H1 (cell line): ENCODE results near the gene RBMS1. TPM values are rescaled to one million over a fixed set of nuclear protein-coding genes. Genes with fewer than 3 reads are reported as not detected.

Experiments
- CTCF ChIA-PET: fragments of 300-600 bp; sonication (Branson Sonifier 250); formaldehyde crosslinking; loops from one replicate; lab custom pipeline; 2021; ENCODE audit not compliant: partially characterized antibody; lab: Charles Lee
- POLR2A ChIA-PET: fragments of 300-600 bp; sonication (Branson Sonifier 250); formaldehyde crosslinking; loops from one replicate; lab custom pipeline; 2021; ENCODE audit warnings: inconsistent platforms; ENCODE audit not compliant: partially characterized antibody; lab: Charles Lee
- DNase-seq, 2 experiments: peaks; one replicate each; pipeline versions ENCODE4 v3.0.0 to v3.0.0-alpha.2; 2010 to 2022; ENCODE audit warnings: low spot score in 2 of 2, low read depth in 1 of 2, mixed read lengths in 1 of 2
- FAIRE-seq: peaks from 2 replicates; lab custom pipeline; 2011; peaks lifted over from hg19 to GRCh38; lab: Jason Lieb, UNC
- H2AFZ ChIP-seq: 2 replicates; pipeline ENCODE4 v1.8.1; 2012; ENCODE audit warnings: low read length, inconsistent platforms
- H2AK5ac ChIP-seq: 2 replicates; pipeline ENCODE4 v1.6.1; 2013; ENCODE audit warnings: low read depth, low read length
- H2BK120ac ChIP-seq: replicated peaks from 2 replicates; pipeline ENCODE3; 2013; ENCODE audit warnings: low read depth, low read length, inconsistent platforms
- H2BK12ac ChIP-seq: 2 replicates; pipeline ENCODE4 v1.6.1; 2013; ENCODE audit warnings: low read depth, low read length
- H2BK15ac ChIP-seq: 2 replicates; pipeline ENCODE4 v1.6.1; 2013; ENCODE audit warnings: low read length
- H2BK20ac ChIP-seq: 2 replicates; pipeline ENCODE4 v1.6.1; 2013; ENCODE audit warnings: low read length
- H2BK5ac ChIP-seq: 2 replicates; pipeline ENCODE4 v1.6.1; 2013; ENCODE audit warnings: low read depth, low read length
- H3K14ac ChIP-seq: 2 replicates; pipeline ENCODE4 v1.6.1; 2013; ENCODE audit warnings: inconsistent platforms; ENCODE audit not compliant: insufficient read length
- H3K18ac ChIP-seq: 2 replicates; pipeline ENCODE4 v1.6.1; 2013; ENCODE audit warnings: low read length; ENCODE audit errors: extremely low read depth
- H3K23ac ChIP-seq: 2 replicates; pipeline ENCODE4 v1.6.1; 2013; ENCODE audit warnings: inconsistent platforms; ENCODE audit not compliant: insufficient read length
- H3K23me2 ChIP-seq: 2 replicates; pipeline ENCODE4 v1.6.1; 2013; ENCODE audit warnings: low read depth, low read length
- H3K27ac ChIP-seq: 2 replicates; pipeline ENCODE4 v1.6.1; 2011; ENCODE audit warnings: low read depth, low read length, inconsistent platforms
- H3K27me3 ChIP-seq, 4 experiments: replicated peaks in 1 of 4; 1 replicate in 1 of 4; 2 replicates in 3 of 4; pipeline versions ENCODE4 v1.6.1 to v1.8.1; 2011 to 2013; ENCODE audit warnings: low read length in 3 of 4, mild to moderate bottlenecking in 3 of 4, inconsistent platforms in 2 of 4, mixed read lengths in 2 of 4, moderate library complexity in 1 of 4; ENCODE audit not compliant: control insufficient read depth in 3 of 4, insufficient read depth in 3 of 4; ENCODE audit errors: extremely low read depth in 1 of 4
- H3K36me3 ChIP-seq, 4 experiments: 2 replicates each; pipeline versions ENCODE4 v1.6.1 to v1.8.1; 2011 to 2013; ENCODE audit warnings: mild to moderate bottlenecking in 4 of 4, low read length in 3 of 4, moderate library complexity in 2 of 4, control low read depth in 1 of 4, inconsistent platforms in 1 of 4; ENCODE audit not compliant: insufficient read depth in 4 of 4, control insufficient read depth in 2 of 4
- H3K4ac ChIP-seq: replicated peaks from 2 replicates; pipeline ENCODE3; 2013; ENCODE audit warnings: low read length, low read depth, mixed read lengths, inconsistent platforms; ENCODE audit not compliant: insufficient read length
- H3K4me1 ChIP-seq, 4 experiments: replicated peaks in 1 of 4; 1 replicate in 1 of 4; 2 replicates in 3 of 4; pipeline versions ENCODE4 v1.6.1 to v1.8.1; 2011 to 2013; ENCODE audit warnings: low read length in 3 of 4, inconsistent platforms in 2 of 4, mixed read lengths in 1 of 4; ENCODE audit not compliant: insufficient read depth in 4 of 4, control insufficient read depth in 3 of 4
- H3K4me2 ChIP-seq, 2 experiments: 2 replicates each; pipeline versions ENCODE4 v1.6.1 to v1.8.1; 2011 to 2013; ENCODE audit warnings: low read depth in 2 of 2, low read length in 2 of 2, control low read depth in 1 of 2, inconsistent platforms in 1 of 2, mild to moderate bottlenecking in 1 of 2; ENCODE audit not compliant: insufficient read depth in 1 of 2
- H3K4me3 ChIP-seq, 4 experiments: fragments of 200-600, 300-600 bp in 1 of 4; sonication (generic), shearing (Covaris generic), sonication (Bioruptor Twin) in 1 of 4; 2 replicates each; pipeline versions ENCODE4 v1.5.1 to v1.8.1; 2011 to 2016; ENCODE audit warnings: low read length in 4 of 4, low read depth in 3 of 4, control low read depth in 2 of 4, inconsistent platforms in 2 of 4, mild to moderate bottlenecking in 2 of 4, mixed read lengths in 1 of 4, moderate library complexity in 1 of 4; ENCODE audit not compliant: insufficient read depth in 2 of 4; ENCODE audit errors: extremely low read depth in 1 of 4
- H3K56ac ChIP-seq: replicated peaks from 2 replicates; pipeline ENCODE3; 2013; ENCODE audit warnings: low read depth, mild to moderate bottlenecking, mixed read lengths, low read length, inconsistent platforms; ENCODE audit not compliant: insufficient read length
- H3K79me1 ChIP-seq: 2 replicates; pipeline ENCODE4 v1.6.1; 2013; ENCODE audit warnings: low read depth, low read length, control low read depth
- H3K79me2 ChIP-seq, 2 experiments: 2 replicates each; pipeline versions ENCODE4 v1.6.1 to v1.8.1; 2012 to 2013; ENCODE audit warnings: low read length in 2 of 2, mild to moderate bottlenecking in 2 of 2, inconsistent platforms in 1 of 2; ENCODE audit not compliant: insufficient read depth in 2 of 2, control insufficient read depth in 1 of 2
- H3K9ac ChIP-seq, 4 experiments: replicated peaks in 1 of 4; 1 replicate in 1 of 4; 2 replicates in 3 of 4; pipeline versions ENCODE4 v1.6.1 to v1.8.1; 2011 to 2013; ENCODE audit warnings: low read depth in 3 of 4, low read length in 3 of 4, control low read depth in 2 of 4, mild to moderate bottlenecking in 2 of 4, moderate library complexity in 2 of 4, inconsistent platforms in 1 of 4; ENCODE audit errors: extremely low read depth in 1 of 4
- H3K9me3 ChIP-seq, 2 experiments: 2 replicates each; pipeline versions ENCODE4 v1.6.1 to v1.8.1; 2012 to 2013; ENCODE audit warnings: mild to moderate bottlenecking in 2 of 2, moderate library complexity in 2 of 2, control low read depth in 1 of 2, inconsistent platforms in 1 of 2, low read depth in 1 of 2, low read length in 1 of 2, mixed read lengths in 1 of 2; ENCODE audit not compliant: insufficient read depth in 2 of 2
- H4K20me1 ChIP-seq, 2 experiments: replicated peaks in 1 of 2; 2 replicates each; pipeline versions ENCODE3 to v1.8.1; 2011 to 2013; ENCODE audit warnings: inconsistent platforms in 2 of 2, low read length in 2 of 2, mild to moderate bottlenecking in 1 of 2; ENCODE audit not compliant: insufficient read depth in 2 of 2, control insufficient read depth in 1 of 2
- H4K5ac ChIP-seq: 2 replicates; pipeline ENCODE4 v1.6.1; 2013; ENCODE audit warnings: low read length, low read depth, mixed read lengths, inconsistent platforms; ENCODE audit not compliant: insufficient read length
- H4K8ac ChIP-seq: 2 replicates; pipeline ENCODE4 v1.8.0; 2013; ENCODE audit warnings: mild to moderate bottlenecking, moderate library complexity, low read length, inconsistent platforms; ENCODE audit not compliant: insufficient read depth; ENCODE audit errors: extremely low read depth
- H4K91ac ChIP-seq: replicated peaks from 2 replicates; pipeline ENCODE3; 2013; ENCODE audit warnings: low read length, mixed read lengths, inconsistent platforms; ENCODE audit not compliant: insufficient read length
- ATF2 ChIP-seq: IDR thresholded peaks from 2 replicates; pipeline ENCODE4 v1.6.1; 2012; ENCODE audit warnings: low read length, inconsistent platforms
- CHD2 ChIP-seq: IDR thresholded peaks from 2 replicates; pipeline ENCODE4 v1.6.1; 2012; ENCODE audit warnings: low read length, improper control_type of control experiment
- FOSL1 ChIP-seq: IDR thresholded peaks from 2 replicates; pipeline ENCODE4 v1.6.1; 2011; ENCODE audit warnings: mild to moderate bottlenecking, low read depth, low read length, moderate library complexity; ENCODE audit not compliant: insufficient read depth
- GABPA ChIP-seq: IDR thresholded peaks from 2 replicates; pipeline ENCODE4 v1.6.1; 2011; ENCODE audit warnings: mild to moderate bottlenecking, low read length, moderate library complexity, borderline replicate concordance; ENCODE audit not compliant: insufficient read depth
- HDAC6 ChIP-seq: IDR thresholded peaks from one replicate; pipeline ENCODE4 v1.7.1; 2012; ENCODE audit warnings: low read depth, mild to moderate bottlenecking, inconsistent platforms, low read length, moderate library complexity
- JUN ChIP-seq: IDR thresholded peaks from 2 replicates; pipeline ENCODE4 v1.6.1; 2011; ENCODE audit warnings: low read depth, mild to moderate bottlenecking, improper control_type of control experiment, low read length
- KDM1A ChIP-seq: fragments of 200-600, 300-600 bp; sonication (generic); IDR thresholded peaks from 2 replicates; pipeline ENCODE4 v1.7.1; 2016; ENCODE audit warnings: mild to moderate bottlenecking, low read length, borderline replicate concordance
- POLR2AphosphoS5 ChIP-seq: IDR thresholded peaks from 2 replicates; pipeline ENCODE4 v1.6.1; 2011; ENCODE audit warnings: low read depth, low read length
- SAP30 ChIP-seq: fragments of 300-600 bp; sonication (generic); IDR thresholded peaks from 2 replicates; pipeline ENCODE4 v1.7.1; 2012; ENCODE audit warnings: low read length, moderate library complexity, mild to moderate bottlenecking, inconsistent platforms; ENCODE audit not compliant: insufficient read depth, insufficient replicate concordance
- SP4 ChIP-seq: IDR thresholded peaks from 2 replicates; pipeline ENCODE4 v1.6.1; 2012; ENCODE audit warnings: low read length, inconsistent platforms
- TAF1 ChIP-seq: IDR thresholded peaks from 2 replicates; pipeline ENCODE4 v1.6.1; 2011; ENCODE audit warnings: mild to moderate bottlenecking, low read depth, low read length
- TAF7 ChIP-seq: optimal IDR thresholded peaks from 2 replicates; pipeline ENCODE3; 2011; ENCODE audit warnings: low read depth, mild to moderate bottlenecking, inconsistent platforms, low read length, moderate library complexity, borderline replicate concordance
- TCF12 ChIP-seq: IDR thresholded peaks from 2 replicates; pipeline ENCODE4 v1.6.1; 2011; ENCODE audit warnings: low read depth, mild to moderate bottlenecking, low read length
- YY1 ChIP-seq: IDR thresholded peaks from 2 replicates; pipeline ENCODE4 v1.6.1; 2011; ENCODE audit warnings: low read depth, mild to moderate bottlenecking, low read length
- WGBS, 2 experiments: shearing (Covaris generic) in 1 of 2; methylation state at CpG; one replicate each; pipeline versions ENCODE4 v1.1.6 to v1.1.7; 2013 to 2015; ENCODE audit warnings: low lambda C conversion rate in 2 of 2, mixed read lengths in 2 of 2, inconsistent platforms in 1 of 2, low coverage in 1 of 2, missing lambda C conversion rate in 1 of 2; ENCODE audit not compliant: insufficient replicate concordance in 2 of 2, insufficient coverage in 1 of 2, insufficient read length in 1 of 2; ENCODE audit errors: extremely low coverage in 1 of 2, missing lambda C conversion rate in 1 of 2; 5-methylcytosine and 5-hydroxymethylcytosine counted together
- polyA plus RNA-seq, 7 experiments: library from polyadenylated mRNA; depleted of rRNA in 3 of 7; stranded (reverse) in 5 of 7; unstranded in 2 of 7; fragments of >200 nt in 5 of 7; fragments of 200-250 nt in 2 of 7; gene quantifications; 1 replicate in 5 of 7; 2 replicates in 1 of 7; 4 replicates in 1 of 7; pipeline versions ENCODE4 v1.2.1 to v1.2.3, GENCODE V29; 2011 to 2013; ENCODE audit warnings: missing spikeins in 2 of 7, mixed read lengths in 2 of 7
- total RNA-seq: library from RNA; stranded (reverse); fragmentation: NEBNext Ultra II Directional; extraction: Animal tissue kit (Norgen Biotek cat#: 25700); gene quantifications from 2 replicates; pipeline ENCODE4 v1.2.1, GENCODE V29; 2021

The RBMS1 gene
- total and polyA plus RNA-seq, 2 of the 8 experiments (the other 6 are each of a cell fraction or from before 2014, with no cell fraction given) = 53.7 to 60.0 TPM

GRCh38 chr2:160281213-160281612 lies 212.4 kb downstream of the RBMS1 start:
- no peak overlapping the region for H3K23ac ChIP-seq
- H4K5ac ChIP-seq = no peak overlapping the region
- no peak overlapping the region for H3K14ac ChIP-seq
- 92% methylated on average over 1 of the region's 1 CpG; no CpG with 5 or more reads in 1 of the 2 experiments for WGBS, 2 experiments
- H3K9ac ChIP-seq = no peak overlapping the region
- H3K23me2 ChIP-seq = no peaks in the 10 kb centered on the region
- CTCF ChIA-PET = interaction anchor here (1.6 kb wide), 1 partner anchor 11 kb away, joined by 5 read pairs; no protein-coding TSS in a partner anchor
- H4K8ac ChIP-seq = no peak overlapping the region
- no peak overlapping the region for H2BK5ac ChIP-seq
- no peak overlapping the region for H2AFZ ChIP-seq
- H4K20me1 ChIP-seq = no peaks in the 10 kb centered on the region
- no peak overlapping the region for H3K56ac ChIP-seq
- no peak overlapping the region for H2BK15ac ChIP-seq
- no peak overlapping the region for H2BK120ac ChIP-seq
- H3K4ac ChIP-seq = no peak overlapping the region
- POLR2A ChIA-PET = no interaction called here
- no peak overlapping the region for H2BK20ac ChIP-seq
- no peak overlapping the region for H2AK5ac ChIP-seq
- no peak overlapping the region for H2BK12ac ChIP-seq
- no peak for DNase-seq
- no peak overlapping the region for H3K27ac ChIP-seq
- no peak overlapping the region for H3K18ac ChIP-seq
- no peaks in the 10 kb centered on the region for H3K79me1 ChIP-seq
- no peak overlapping the region for H4K91ac ChIP-seq
- no peak overlapping the region for H3K4me3 ChIP-seq
- no peak overlapping the region for H3K4me2 ChIP-seq
- no peaks in the 10 kb centered on the region for H3K79me2 ChIP-seq
- H3K27me3 ChIP-seq = peaks cover 0 to 1% (median 0%) of the 10 kb centered on the region in 4 experiments; a peak in 1 of 7 replicates
- no peaks in the 10 kb centered on the region for H3K4me1 ChIP-seq
- peaks cover 3 to 46% (median 17%) of the 10 kb centered on the region in 4 experiments; a peak in 7 of 8 replicates for H3K36me3 ChIP-seq
- no peak for FAIRE-seq
- H3K9me3 ChIP-seq = no peaks in the 10 kb centered on the region
- TF ChIP-seq FOSL1 (no peak), TAF1 (no peak), HDAC6 (no peak), POLR2AphosphoS5 (no peak), SP4 (no peak), KDM1A (no peak), GABPA (no peak), YY1 (no peak), SAP30 (no peak), JUN (no peak), TCF12 (no peak), ATF2 (no peak), TAF7 (no peak), CHD2 (no peak)
